MG63 (cell line): ENCODE measurements around the gene PAX5. TPM values are rescaled to one million over a fixed set of nuclear protein-coding genes. Genes with fewer than 3 reads are reported as not detected.

ENCODE experiments used
- DNase-seq: peaks from one replicate; pipeline ENCODE4 v3.0.0-alpha.2; 2020
- H3K27me3 ChIP-seq: fragments of 250-450 bp; sonication (Bioruptor Pico); 2 replicates; pipeline ENCODE4 v1.5.1; 2020; ENCODE audit warnings: mild to moderate bottlenecking, moderate library complexity
- H3K36me3 ChIP-seq: fragments of 250-450 bp; sonication (Bioruptor Pico); 2 replicates; pipeline ENCODE4 v1.5.1; 2020; ENCODE audit warnings: mild to moderate bottlenecking, moderate library complexity
- H3K4me3 ChIP-seq: fragments of 250-450 bp; sonication (Bioruptor Pico); 2 replicates; pipeline ENCODE4 v1.5.1; 2020; ENCODE audit warnings: mild to moderate bottlenecking, moderate library complexity
- H3K9me3 ChIP-seq: fragments of 250-450 bp; sonication (Bioruptor Pico); 2 replicates; pipeline ENCODE4 v1.5.1; 2020; ENCODE audit warnings: mild to moderate bottlenecking, moderate library complexity
- total RNA-seq: library from RNA; depleted of rRNA; stranded (reverse); fragments of >200 nt; shearing (Covaris generic); gene quantifications from 2 replicates; pipeline ENCODE4 v1.2.3, GENCODE V29; 2014; ENCODE audit warnings: low replicate concordance

The PAX5 gene
- total RNA-seq, 1 experiment from 2014 or later = not detected

DNA sequence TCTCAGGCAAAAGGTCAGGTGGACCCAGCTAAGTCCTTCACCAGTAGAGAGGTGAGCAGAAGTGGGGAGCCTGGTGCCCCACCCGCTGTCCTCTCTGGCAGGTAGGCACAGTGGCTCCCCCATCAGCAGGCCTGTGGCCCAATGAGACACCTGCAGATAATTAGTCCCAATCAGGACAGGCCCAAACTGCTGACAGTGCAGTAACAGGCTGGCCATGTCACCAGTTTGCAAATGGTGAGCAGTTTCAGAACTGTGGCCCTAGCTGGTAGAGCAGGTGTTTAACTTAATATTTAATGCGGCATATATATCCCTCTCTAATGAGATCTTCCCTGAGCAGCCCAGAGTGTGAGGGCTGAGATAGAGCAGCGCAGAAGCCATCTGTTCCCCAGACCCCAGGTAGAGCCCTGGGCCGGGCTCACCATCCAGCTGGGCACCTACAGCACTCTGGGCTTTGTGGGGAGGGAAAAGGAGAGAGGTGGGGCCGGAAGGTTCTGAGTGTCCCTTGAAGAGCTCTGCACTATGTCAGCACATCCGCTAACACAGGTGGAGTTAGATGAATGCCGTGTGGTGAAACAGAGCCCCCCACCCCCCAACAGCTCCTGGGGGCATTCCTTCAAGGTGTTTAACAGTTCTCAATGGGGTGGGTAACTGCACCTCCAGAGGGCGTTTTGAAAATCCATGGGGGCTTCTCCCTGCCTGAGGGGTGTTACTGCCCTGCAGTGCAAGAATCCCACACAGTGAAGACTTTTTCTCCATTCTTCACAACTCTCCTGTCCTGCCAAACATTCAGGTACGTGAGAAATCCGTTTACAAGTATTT lies 120.5 kb downstream of the PAX5 start:
- DNase-seq = no peak
- Histone ChIP-seq H3K36me3 (no peaks in the 10 kb centered on the region; the same call in 1 of the 2 replicates), H3K4me3 (no peak overlapping the region), H3K9me3 (no peaks in the 10 kb centered on the region), H3K27me3 (peaks cover 7% of the 10 kb centered on the region)

DNA sequence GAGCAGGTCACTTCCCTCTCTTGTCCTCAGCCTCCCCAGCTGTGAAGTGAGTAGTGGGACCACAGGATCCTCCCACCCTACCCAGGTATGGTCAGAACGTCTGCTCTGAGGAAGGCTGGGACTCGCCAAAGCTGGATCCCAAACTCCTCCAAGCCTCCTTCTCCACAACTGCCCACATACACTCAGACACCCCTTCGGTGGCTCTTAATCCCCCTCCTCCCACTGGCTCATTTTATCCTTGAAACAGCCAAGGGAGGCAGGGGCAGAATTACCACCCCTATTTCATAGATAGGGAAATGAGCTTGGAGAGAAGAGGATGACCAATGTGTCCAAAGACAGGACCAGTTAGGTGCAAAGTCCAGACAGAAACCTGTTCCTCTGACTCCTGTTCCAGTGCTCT lies 121.4 kb downstream of the PAX5 start:
- H3K36me3 ChIP-seq = no peaks in the 10 kb centered on the region; the same call in 1 of the 2 replicates
- H3K27me3 ChIP-seq = peaks cover 10% of the 10 kb centered on the region
- DNase-seq = no peak
- H3K9me3 ChIP-seq = no peaks in the 10 kb centered on the region
- H3K4me3 ChIP-seq = no peak overlapping the region

DNA sequence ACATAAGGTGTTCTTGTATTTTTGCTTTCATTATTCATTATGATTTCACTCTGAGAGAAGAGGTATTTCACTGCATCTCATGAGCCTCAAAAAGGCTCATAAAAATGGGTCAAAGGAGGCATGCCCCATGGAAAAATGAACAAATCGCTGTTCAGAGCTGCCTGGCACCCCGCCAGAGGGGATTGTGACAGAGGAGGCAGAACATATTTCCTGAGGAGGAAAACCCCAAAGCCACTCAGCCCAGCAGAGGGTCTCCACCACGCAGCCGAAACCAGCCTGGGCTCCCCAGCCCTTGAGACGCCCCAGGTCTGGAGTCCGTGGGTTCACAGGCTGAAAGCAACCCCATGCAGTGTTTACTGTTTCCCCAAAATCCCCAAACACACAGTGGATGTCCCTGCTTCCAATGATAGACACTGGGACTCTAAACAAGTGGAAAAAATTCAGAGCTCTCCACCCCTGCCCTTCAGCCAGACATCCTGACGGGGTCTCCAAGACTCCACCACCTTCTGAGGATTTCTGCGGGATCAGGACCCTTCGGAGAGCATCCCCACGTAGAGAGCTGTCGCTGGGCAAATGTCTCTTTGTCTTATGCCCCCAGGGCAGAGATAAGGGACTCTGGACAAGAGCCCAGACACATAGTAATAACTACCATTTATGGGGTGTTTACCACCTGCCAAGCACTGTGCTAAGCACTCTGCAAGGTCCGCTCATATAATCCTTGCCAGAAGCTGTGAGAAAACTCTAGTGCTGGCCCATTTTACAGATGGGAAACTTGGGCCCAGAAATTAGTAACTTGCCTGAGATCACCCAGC lies 122.3 kb downstream of the PAX5 start:
- DNase-seq = no peak
- H3K4me3 ChIP-seq = no peak overlapping the region
- peaks cover 16% of the 10 kb centered on the region for H3K27me3 ChIP-seq
- H3K36me3 ChIP-seq = no peaks in the 10 kb centered on the region; the same call in 1 of the 2 replicates
- H3K9me3 ChIP-seq = no peaks in the 10 kb centered on the region

DNA sequence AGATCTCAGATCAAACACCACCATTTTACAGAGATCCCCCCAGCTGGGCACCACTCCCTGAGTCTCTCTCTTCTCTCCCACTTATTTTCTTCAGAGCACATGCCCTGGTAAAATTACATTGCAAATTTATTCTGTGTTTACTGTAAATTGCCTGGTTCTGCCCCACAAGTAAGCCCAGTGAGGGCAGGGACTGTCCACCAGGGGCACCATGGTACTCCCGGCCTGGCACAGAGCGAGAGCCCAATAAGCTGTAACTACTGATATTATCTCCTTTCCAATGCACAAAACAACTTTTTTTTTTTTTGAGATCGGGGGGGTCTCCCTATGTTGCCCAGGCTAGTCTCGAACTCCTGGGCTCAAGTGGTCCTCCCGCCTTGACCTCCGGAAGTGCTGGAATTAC lies 123.0 kb downstream of the PAX5 start:
- no peaks in the 10 kb centered on the region; the same call in 1 of the 2 replicates for H3K36me3 ChIP-seq
- no peak for DNase-seq
- H3K9me3 ChIP-seq = no peaks in the 10 kb centered on the region
- H3K4me3 ChIP-seq = no peak overlapping the region
- H3K27me3 ChIP-seq = peaks cover 24% of the 10 kb centered on the region

DNA sequence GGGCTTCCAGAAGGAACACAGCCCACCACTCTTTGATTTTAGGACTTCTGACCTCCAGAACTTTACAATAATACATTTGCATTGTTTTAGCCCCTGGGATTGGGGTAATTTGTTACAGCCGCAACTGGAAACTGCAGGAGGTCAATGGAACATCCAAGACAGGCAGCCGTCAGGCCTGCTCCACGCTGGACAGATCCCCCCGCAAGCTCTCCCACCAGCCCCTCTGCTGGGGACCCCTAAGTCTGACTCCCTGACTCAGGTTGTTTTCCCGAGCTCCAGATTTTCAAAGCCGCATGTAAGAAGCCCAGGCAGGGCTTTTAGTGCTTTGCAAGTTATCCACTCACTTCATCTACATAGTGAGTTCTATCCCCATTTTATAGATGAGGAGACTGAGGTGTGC lies 127.6 kb downstream of the PAX5 start:
- H3K4me3 ChIP-seq = no peak overlapping the region
- H3K9me3 ChIP-seq = no peaks in the 10 kb centered on the region
- no peaks in the 10 kb centered on the region for H3K36me3 ChIP-seq
- no peak for DNase-seq
- peaks cover 38% of the 10 kb centered on the region for H3K27me3 ChIP-seq

DNA sequence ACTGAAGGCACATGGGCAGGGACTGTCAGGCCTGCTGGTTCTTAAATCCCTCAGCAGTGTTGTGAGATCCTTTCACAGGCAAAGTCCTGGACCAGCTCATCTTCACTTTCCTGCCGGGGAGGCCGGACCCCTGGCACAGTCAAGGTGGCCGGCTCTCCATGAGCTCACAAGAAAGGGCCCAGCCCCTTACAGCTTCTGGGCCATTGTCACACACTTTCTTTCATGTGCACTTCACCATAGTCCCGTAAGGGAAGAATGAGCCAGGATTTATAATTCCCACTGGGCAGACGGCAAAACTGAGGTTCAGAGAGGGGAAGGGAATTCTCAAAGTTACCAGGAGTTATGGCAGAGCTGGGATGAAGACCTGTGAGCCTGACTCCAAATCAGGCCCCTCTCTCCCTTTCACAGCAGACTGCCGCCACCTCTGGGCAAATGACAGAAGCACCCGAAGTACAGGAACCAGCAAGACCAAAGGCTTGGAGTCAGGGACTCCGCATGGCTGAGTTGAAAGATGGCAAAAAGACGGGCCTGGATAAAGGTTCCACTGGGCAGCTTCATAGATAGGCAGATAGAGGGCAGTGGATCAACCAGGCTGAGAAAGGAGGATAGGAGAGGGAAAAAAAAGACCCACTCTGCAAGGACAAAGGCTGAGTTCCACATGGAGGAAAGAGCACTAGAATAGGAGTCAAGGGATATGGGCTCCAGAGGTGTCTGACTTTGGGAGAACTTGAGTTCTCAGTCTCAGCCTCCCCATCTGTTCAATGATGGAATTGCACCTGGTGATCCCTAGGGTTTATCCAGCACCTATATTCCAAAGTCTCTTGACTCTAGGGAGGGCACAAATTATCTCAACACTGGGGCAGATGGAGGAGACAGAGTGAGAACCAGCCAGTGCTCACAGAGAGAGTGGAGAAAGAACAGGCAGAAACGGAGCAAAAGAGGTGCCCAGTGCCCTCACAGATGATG lies 128.7 kb downstream of the PAX5 start:
- Histone ChIP-seq H3K4me3 (no peak overlapping the region), H3K36me3 (no peaks in the 10 kb centered on the region), H3K9me3 (no peaks in the 10 kb centered on the region), H3K27me3 (peaks cover 39% of the 10 kb centered on the region)
- no peak for DNase-seq

DNA sequence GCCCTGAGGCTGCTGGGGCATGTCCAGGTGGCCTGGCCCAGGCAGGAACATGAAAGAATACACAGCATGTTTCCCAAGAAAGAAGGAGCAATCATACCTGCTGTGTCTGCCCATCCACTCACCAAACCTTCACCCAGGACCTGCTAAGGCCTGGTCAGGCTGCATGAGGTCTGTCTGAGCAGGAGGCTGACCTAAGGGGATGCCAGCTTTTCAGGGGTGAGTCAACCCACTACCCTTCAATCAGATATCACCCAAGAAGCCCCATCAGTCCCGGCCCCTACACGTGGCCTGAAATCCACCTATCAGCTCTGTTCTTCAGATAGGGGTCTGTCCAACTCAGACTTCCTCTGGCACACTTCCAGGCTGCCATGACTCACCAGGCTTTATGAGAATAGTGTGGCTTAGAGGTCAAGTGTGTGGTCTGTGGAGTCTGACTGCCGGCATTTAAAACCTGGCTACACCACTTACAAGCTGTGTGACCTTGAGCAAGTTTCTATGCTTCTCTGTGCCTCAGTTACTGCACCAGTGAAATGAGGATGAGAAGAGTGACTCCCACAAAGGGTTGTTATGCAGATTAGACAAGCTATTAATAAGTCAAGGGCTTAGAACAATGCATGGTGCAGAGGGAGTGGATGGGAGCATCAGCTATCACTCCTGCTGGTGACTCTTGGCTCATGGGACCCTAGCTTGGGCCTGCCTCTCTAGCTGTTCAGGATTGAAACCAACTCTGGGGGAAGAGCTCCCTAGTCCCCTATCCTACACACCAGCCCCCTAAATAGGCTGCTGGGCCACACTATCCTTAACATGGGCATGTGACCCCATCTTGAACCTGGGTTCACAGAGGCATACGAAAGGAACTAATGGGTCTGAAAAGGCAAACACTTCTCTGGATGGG lies 130.3 kb downstream of the PAX5 start:
- DNase-seq = peak; percentile 86
- Histone ChIP-seq H3K36me3 (no peaks in the 10 kb centered on the region), H3K27me3 (peaks cover 33% of the 10 kb centered on the region), H3K4me3 (no peak overlapping the region), H3K9me3 (no peaks in the 10 kb centered on the region)

DNA sequence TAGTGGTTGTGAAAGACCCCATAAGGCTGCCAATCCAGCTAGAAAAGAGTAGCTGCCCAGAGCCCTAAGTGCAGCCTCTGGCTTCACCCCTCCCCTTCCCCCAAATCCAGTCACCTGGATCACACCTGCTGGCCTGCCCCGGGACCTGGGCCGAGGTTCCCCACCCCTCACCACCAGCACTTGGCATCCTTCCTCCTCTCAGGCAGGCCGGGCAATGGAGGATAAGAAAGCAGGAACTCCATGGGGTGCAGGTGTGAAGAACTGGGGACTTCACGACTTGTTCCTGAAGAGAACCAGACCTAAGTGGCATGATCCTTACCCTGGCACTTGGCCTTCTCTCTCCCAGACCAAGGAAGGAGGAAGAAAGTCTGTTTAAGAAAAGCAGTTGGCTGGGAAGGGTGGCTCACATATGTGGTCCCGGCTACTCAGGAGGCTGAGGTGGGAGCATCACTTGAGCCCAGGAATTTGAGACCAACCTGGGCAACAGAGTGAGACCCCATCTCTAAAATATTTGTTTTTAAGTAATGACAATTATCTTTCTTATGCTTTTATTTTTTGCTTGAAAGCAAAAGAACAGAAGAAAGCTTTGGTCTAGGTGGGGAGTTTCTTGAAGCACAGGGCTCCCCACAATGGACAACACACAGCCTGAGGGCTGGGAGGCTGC lies 131.1 kb downstream of the PAX5 start:
- H3K27me3 ChIP-seq = peaks cover 32% of the 10 kb centered on the region
- no peak overlapping the region for H3K4me3 ChIP-seq
- H3K36me3 ChIP-seq = no peaks in the 10 kb centered on the region
- H3K9me3 ChIP-seq = no peaks in the 10 kb centered on the region
- no peak for DNase-seq

DNA sequence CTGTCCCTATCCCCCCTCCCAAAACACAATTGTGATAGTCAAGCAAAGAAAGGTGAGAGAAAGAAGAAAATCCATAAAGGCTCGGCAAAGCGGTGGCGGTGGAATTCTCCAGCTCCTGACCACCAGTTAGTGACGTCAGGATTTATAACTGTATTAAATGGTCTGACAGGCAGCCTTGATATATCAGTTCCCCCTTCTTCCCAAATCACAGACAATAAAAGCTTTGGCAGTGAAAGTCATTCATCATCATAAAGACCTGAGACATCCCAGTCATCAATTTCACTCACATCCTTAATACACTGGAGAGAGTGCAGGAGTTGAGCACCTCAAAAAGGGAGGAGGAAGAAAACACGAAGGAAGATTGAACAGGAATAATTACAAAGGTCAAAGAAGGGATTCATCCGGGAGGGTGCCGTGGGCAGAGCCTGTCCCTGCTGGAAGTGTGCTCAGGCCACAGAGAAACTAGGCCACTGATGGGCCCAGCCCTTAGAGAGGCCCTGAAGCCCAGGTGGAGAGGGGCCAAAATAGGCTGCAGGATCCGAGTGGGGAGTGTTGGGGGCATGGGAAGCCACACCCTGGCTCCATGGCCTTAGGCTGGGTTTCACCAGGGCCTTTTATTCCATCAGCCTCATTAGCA lies 131.9 kb downstream of the PAX5 start:
- H3K9me3 ChIP-seq = no peaks in the 10 kb centered on the region
- no peak for DNase-seq
- no peaks in the 10 kb centered on the region for H3K36me3 ChIP-seq
- no peak overlapping the region for H3K4me3 ChIP-seq
- peaks cover 33% of the 10 kb centered on the region for H3K27me3 ChIP-seq

DNA sequence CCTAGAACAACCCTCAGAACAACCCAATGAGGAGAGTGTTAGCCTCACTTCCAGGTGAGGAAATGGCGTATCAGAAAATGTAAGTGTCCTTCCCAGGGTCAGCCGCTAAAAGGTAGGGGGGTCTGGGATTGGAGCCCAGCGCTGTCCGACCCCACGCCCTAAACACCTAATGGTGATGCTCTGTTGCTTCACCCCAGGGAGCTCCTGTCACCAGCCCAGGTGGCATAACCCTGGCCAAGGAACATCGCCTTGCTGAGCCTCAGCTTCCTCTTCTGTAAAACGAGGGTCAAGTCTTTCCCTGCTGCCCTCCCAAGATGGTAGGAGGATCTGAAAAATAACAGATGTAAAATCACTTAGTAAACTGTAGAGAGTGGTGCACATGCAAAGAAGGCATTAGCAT lies 132.5 kb downstream of the PAX5 start:
- DNase-seq = no peak
- Histone ChIP-seq H3K36me3 (no peaks in the 10 kb centered on the region), H3K4me3 (no peak overlapping the region), H3K9me3 (no peaks in the 10 kb centered on the region), H3K27me3 (peaks cover 29% of the 10 kb centered on the region)

DNA sequence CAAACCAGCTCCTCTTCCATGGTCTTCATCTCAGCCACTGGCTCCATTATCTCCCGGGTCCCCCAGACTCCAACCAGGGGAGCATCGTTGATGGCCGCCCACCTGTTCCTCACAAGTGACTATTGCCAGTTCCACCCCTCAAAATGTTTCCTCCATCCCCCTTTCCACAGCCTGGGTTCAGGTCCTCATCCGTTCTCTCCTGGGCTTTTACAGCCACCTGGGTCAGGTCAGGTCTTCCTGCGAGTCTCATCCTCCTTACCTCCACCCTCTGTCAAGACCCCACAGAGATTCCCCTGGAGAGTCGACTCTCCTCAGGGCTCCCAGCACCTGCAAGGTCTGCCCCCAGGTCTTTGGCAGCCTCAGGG lies 133.2 kb downstream of the PAX5 start:
- DNase-seq = no peak
- peaks cover 23% of the 10 kb centered on the region for H3K27me3 ChIP-seq
- H3K4me3 ChIP-seq = no peak overlapping the region
- no peaks in the 10 kb centered on the region for H3K36me3 ChIP-seq
- H3K9me3 ChIP-seq = no peaks in the 10 kb centered on the region

DNA sequence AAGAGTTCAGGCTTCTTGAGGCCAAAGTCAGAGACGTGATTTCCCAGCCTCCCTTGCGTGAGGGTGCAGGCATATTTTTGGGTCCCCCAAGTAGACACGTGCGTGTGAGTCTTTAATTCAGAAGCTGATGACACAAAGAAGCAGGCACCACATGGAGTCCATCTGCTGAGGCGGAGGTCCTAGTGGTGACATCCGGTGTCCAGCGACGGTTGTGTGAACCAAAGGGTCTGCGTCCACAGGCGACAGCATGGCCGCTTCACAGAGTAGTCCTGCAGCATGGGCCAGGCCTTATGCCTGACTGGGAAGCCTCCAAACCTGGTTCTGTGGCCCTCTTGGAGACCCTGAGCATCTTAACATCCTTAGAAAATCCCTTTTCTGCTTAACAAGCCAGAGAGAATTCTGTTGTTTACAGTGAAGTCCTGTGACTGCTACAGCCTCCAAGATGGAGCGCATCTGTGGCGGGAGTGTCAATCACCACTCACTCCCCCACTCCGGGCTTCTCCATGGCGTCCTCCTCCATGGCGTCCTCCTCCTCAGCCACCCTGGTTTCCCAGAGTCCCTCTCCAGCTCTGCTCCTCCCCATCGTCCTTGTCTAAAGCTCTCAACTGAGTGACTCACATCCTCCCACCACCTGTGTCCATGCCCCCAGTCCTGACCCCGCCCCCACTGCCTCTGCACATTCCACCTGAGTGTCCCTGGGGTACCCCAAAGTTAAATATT lies 133.8 kb downstream of the PAX5 start:
- no peaks in the 10 kb centered on the region for H3K36me3 ChIP-seq
- peaks cover 18% of the 10 kb centered on the region for H3K27me3 ChIP-seq
- no peaks in the 10 kb centered on the region for H3K9me3 ChIP-seq
- no peak for DNase-seq
- H3K4me3 ChIP-seq = no peak overlapping the region

DNA sequence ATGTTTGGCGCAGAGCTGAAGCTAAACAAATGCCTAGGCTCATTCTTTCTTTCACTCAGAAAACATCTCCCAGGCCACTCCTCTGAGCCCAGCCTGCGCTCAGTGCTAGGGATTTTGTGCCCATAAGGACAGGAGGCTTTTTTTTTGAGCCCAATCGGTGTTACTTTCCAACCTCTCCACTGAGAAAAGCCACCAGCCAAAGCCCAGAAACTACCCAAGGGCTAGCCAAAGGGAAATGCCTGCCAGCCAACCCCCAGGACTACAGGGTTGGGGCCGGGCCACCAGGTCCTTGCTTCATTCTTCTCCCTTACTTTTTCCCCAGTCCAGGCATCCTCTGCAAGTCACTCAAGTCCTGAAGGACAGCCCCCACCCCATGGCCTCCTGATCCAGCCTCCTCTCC lies 134.7 kb downstream of the PAX5 start:
- Histone ChIP-seq H3K9me3 (no peaks in the 10 kb centered on the region), H3K4me3 (no peak overlapping the region), H3K36me3 (no peaks in the 10 kb centered on the region), H3K27me3 (peaks cover 16% of the 10 kb centered on the region)
- no peak for DNase-seq

DNA sequence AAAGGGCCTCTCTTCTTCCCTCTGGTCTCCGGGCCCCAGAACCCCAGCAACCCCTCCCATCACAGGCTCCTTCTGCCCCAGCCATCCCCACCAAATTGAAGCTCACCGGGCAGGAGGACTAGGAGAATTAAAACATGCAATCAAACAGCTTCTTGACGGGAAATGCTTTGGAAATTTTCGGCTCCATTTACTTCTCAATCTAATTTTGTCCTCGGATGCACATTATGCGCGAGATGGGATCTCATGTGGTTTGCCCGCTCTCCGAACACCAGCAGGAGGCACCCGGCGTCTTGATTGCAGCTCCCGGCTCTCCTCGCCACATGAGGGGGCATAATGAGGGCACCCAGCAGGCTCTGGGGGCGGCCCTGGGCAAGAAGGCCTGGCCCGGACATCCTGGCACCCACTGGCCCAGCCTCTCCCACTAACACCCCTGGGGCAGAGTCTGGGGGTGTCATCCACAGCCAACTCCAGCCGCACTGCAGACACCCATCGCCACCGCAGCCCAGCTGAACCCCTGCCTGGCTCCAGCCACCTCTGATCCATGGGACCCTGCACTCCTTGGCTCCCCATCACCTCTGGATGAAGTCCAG lies 135.5 kb downstream of the PAX5 start:
- no peaks in the 10 kb centered on the region for H3K36me3 ChIP-seq
- no peaks in the 10 kb centered on the region for H3K9me3 ChIP-seq
- no peak for DNase-seq
- H3K4me3 ChIP-seq = no peak overlapping the region
- peaks cover 17% of the 10 kb centered on the region for H3K27me3 ChIP-seq
